ENCODE measurements around the gene ADGRB3.
"Not testable (repeated sequence)": the region's sequence is repeated elsewhere in the genome, so short reads cannot be mapped to it uniquely, and the experiment has no call there.

DNA sequence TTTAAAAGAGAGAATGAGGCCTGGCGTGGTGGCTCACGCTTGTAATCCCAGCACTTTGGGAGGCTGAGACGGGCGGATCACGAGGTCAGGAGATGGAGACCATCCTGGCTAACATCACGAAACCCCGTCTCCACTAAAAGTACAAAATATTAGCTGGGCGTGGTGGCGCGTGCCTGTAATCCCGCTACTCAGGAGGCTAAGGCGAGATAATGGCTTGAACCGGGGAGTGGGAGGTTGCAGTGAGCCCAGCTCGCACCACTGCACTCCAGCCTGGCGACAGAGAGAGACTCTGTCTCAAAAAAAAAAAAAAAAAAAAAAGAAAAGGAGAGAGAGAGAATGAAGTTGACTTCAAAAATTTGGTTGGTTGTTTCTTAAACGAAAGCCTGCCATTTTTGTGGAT is 41.0 kb downstream of the ADGRB3 start:
- TF ChIP-seq, protein P1, sequence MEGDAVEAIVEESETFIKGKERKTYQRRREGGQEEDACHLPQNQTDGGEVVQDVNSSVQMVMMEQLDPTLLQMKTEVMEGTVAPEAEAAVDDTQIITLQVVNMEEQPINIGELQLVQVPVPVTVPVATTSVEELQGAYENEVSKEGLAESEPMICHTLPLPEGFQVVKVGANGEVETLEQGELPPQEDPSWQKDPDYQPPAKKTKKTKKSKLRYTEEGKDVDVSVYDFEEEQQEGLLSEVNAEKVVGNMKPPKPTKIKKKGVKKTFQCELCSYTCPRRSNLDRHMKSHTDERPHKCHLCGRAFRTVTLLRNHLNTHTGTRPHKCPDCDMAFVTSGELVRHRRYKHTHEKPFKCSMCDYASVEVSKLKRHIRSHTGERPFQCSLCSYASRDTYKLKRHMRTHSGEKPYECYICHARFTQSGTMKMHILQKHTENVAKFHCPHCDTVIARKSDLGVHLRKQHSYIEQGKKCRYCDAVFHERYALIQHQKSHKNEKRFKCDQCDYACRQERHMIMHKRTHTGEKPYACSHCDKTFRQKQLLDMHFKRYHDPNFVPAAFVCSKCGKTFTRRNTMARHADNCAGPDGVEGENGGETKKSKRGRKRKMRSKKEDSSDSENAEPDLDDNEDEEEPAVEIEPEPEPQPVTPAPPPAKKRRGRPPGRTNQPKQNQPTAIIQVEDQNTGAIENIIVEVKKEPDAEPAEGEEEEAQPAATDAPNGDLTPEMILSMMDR (IDR thresholded peaks at IDR 0.05; ENCODE audit: low read length): not testable (repeated sequence)
- not testable (repeated sequence) for TF ChIP-seq EZH2phosphoT487 (IDR thresholded peaks at IDR 0.05; ENCODE audit: low read length)
